HCT116 (cell line): Measurements from ENCODE around the gene GJD3. TPM values are rescaled to one million over a fixed set of nuclear protein-coding genes. Genes with fewer than 3 reads are reported as not detected.
"Not testable (repeated sequence)": the region's sequence is repeated elsewhere in the genome, so short reads cannot be mapped to it uniquely, and the experiment has no call there.

Experiments
- ATAC-seq: fragments of 200-7000 bp; cut with Tn5 transposase; 2 replicates; pipeline ENCODE4 v1.9.1; 2020; ENCODE audit warnings: mild to moderate bottlenecking, moderate library complexity
- BruUV-seq: library from RNA; stranded (reverse); fragments of 400-500 nt; replicated peaks from 2 replicates; lab custom pipeline; 2021; lab: Mats Ljungman, UMichigan
- CTCF ChIA-PET: fragments of 300-600 bp; sonication (Branson Sonifier 250); formaldehyde crosslinking; loops from one replicate; lab custom pipeline; 2021; ENCODE audit warnings: antibody characterized with exemption; lab: Charles Lee
- POLR2A ChIA-PET: fragments of 300-600, 350-600 bp; sonication (Branson Sonifier 250); formaldehyde crosslinking; loops from one replicate; lab custom pipeline; 2021; ENCODE audit warnings: antibody characterized with exemption; lab: Charles Lee
- RAD21 ChIA-PET, 2 experiments: fragments of 300-600 bp; sonication (Branson Sonifier 250); formaldehyde crosslinking; loops; one replicate each; lab custom pipeline; 2023; ENCODE audit warnings: low total read pairs in 2 of 2; ENCODE audit not compliant: uncharacterized antibody in 2 of 2, unreplicated experiment in 2 of 2, low non-redundant PET in 1 of 2; lab: Charles Lee
- DNase-seq: peaks from one replicate; pipeline ENCODE4 v3.0.0-alpha.2; 2010; ENCODE audit warnings: low read depth, low spot score
- H2AFZ ChIP-seq: fragments of 200-600 bp; shearing (Covaris generic), sonication (generic); 2 replicates; pipeline ENCODE4 v1.6.1; 2017; ENCODE audit warnings: low read depth, mixed run types, mixed read lengths, antibody characterized with exemption, low read length; ENCODE audit not compliant: poor library complexity, severe bottlenecking
- H3K27ac ChIP-seq: 2 replicates; pipeline ENCODE4 v1.5.1; 2012; ENCODE audit warnings: low read depth, low read length
- H3K27me3 ChIP-seq: fragments of 200-600 bp; sonication (generic); 2 replicates; pipeline ENCODE4 v1.6.1; 2016; ENCODE audit warnings: mixed run types, low read length, mixed read lengths; ENCODE audit not compliant: insufficient read depth
- H3K36me3 ChIP-seq, 2 experiments: fragments of 200-500 bp in 1 of 2; fragments of 200-600 bp in 1 of 2; sonication (Bioruptor generic) in 1 of 2; sonication (generic) in 1 of 2; 2 replicates each; pipeline versions ENCODE4 v1.5.1 to v1.6.1; 2014 to 2016; ENCODE audit warnings: low read length in 2 of 2, inconsistent platforms in 1 of 2, mixed read lengths in 1 of 2, mixed run types in 1 of 2; ENCODE audit not compliant: insufficient read depth in 2 of 2, control insufficient read depth in 1 of 2
- H3K4me1 ChIP-seq, 2 experiments: fragments of 200-600 bp in 1 of 2; sonication (generic) in 1 of 2; 2 replicates each; pipeline versions ENCODE4 v1.5.1 to v1.6.1; 2012 to 2017; ENCODE audit warnings: low read length in 2 of 2, inconsistent platforms in 1 of 2, mild to moderate bottlenecking in 1 of 2, mixed read lengths in 1 of 2, mixed run types in 1 of 2, moderate library complexity in 1 of 2; ENCODE audit not compliant: insufficient read depth in 2 of 2, control insufficient read depth in 1 of 2
- H3K4me2 ChIP-seq: fragments of 200-600 bp; sonication (generic); 2 replicates; pipeline ENCODE4 v1.6.1; 2017; ENCODE audit warnings: mixed run types, low read length, mixed read lengths
- H3K4me3 ChIP-seq, 2 experiments: fragments of 200-600 bp in 1 of 2; sonication (generic) in 1 of 2; replicated peaks in 1 of 2; 2 replicates each; pipeline ENCODE4 v1.5.1; 2011 to 2016; ENCODE audit warnings: low read length in 2 of 2, control low read depth in 1 of 2, low read depth in 1 of 2, mild to moderate bottlenecking in 1 of 2, mixed read lengths in 1 of 2, mixed run types in 1 of 2
- H3K79me2 ChIP-seq: fragments of 200-600 bp; sonication (generic); 2 replicates; pipeline ENCODE4 v1.6.1; 2017; ENCODE audit warnings: mild to moderate bottlenecking, mixed run types, low read length, moderate library complexity, mixed read lengths; ENCODE audit not compliant: insufficient read depth
- H3K9ac ChIP-seq: fragments of 200-600 bp; sonication (generic); 2 replicates; pipeline ENCODE4 v1.6.1; 2016; ENCODE audit warnings: low read length, mixed read lengths
- H3K9me2 ChIP-seq: fragments of 200-600 bp; sonication (generic), shearing (Covaris generic); 2 replicates; pipeline ENCODE4 v1.6.1; 2017; ENCODE audit warnings: mixed run types, mild to moderate bottlenecking, moderate library complexity; ENCODE audit not compliant: insufficient read depth
- H3K9me3 ChIP-seq, 2 experiments: fragments of 200-500 bp in 1 of 2; fragments of 200-600 bp in 1 of 2; sonication (Bioruptor generic) in 1 of 2; sonication (generic) in 1 of 2; 2 replicates each; pipeline ENCODE4 v1.6.1; 2014 to 2017; ENCODE audit warnings: low read length in 2 of 2, mixed read lengths in 2 of 2, inconsistent platforms in 1 of 2, low read depth in 1 of 2, mild to moderate bottlenecking in 1 of 2, mixed run types in 1 of 2, moderate library complexity in 1 of 2; ENCODE audit not compliant: control insufficient read depth in 1 of 2, insufficient read depth in 1 of 2
- H4K20me1 ChIP-seq: fragments of 200-600 bp; sonication (generic), shearing (Covaris generic); 2 replicates; pipeline ENCODE4 v1.6.1; 2017; ENCODE audit warnings: mixed run types, mild to moderate bottlenecking, moderate library complexity; ENCODE audit not compliant: insufficient read depth
- ATF3 ChIP-seq: IDR thresholded peaks from 2 replicates; pipeline ENCODE4 v1.6.1; 2012
- CBX3 ChIP-seq: IDR thresholded peaks from 2 replicates; pipeline ENCODE4 v1.6.1; 2012; ENCODE audit warnings: low read depth
- CEBPB ChIP-seq: IDR thresholded peaks from 2 replicates; pipeline ENCODE4 v1.6.1; 2012; ENCODE audit warnings: low read depth
- CTCF ChIP-seq, 3 experiments: fragments of 200-600 bp in 1 of 3; sonication (generic) in 1 of 3; IDR thresholded peaks in 2 of 3; conservative IDR thresholded peaks in 1 of 3; 2 replicates each; pipeline ENCODE4 v1.5.1; 2012 to 2017; ENCODE audit warnings: low read depth in 2 of 3, low read length in 2 of 3, antibody characterized with exemption in 1 of 3, borderline replicate concordance in 1 of 3, control low read depth in 1 of 3, mild to moderate bottlenecking in 1 of 3, mixed read lengths in 1 of 3, mixed run types in 1 of 3, moderate library complexity in 1 of 3; ENCODE audit not compliant: insufficient read depth in 1 of 3
- EGR1 ChIP-seq: IDR thresholded peaks from 2 replicates; pipeline ENCODE4 v1.6.1; 2012; ENCODE audit warnings: low read depth
- ELF1 ChIP-seq: IDR thresholded peaks from 2 replicates; pipeline ENCODE4 v1.6.1; 2012; ENCODE audit warnings: low read depth, borderline replicate concordance
- JUND ChIP-seq: IDR thresholded peaks from 2 replicates; pipeline ENCODE4 v1.6.1; 2012
- POLR2AphosphoS5 ChIP-seq: IDR thresholded peaks from 2 replicates; pipeline ENCODE4 v1.6.1; 2011; ENCODE audit warnings: mild to moderate bottlenecking, low read depth, low read length, moderate library complexity
- SIN3A ChIP-seq: IDR thresholded peaks from 2 replicates; pipeline ENCODE4 v1.6.1; 2012; ENCODE audit warnings: low read depth
- SRF ChIP-seq: IDR thresholded peaks from 2 replicates; pipeline ENCODE4 v1.6.1; 2012; ENCODE audit warnings: low read depth
- YY1 ChIP-seq: IDR thresholded peaks from 2 replicates; pipeline ENCODE4 v1.6.1; 2011; ENCODE audit warnings: low read length, low read depth, moderate library complexity, mild to moderate bottlenecking; ENCODE audit not compliant: insufficient replicate concordance; ENCODE audit errors: extremely low read depth
- ZFX ChIP-seq: fragments of 450-650 bp; IDR thresholded peaks from 2 replicates; pipeline ENCODE4 v1.6.1; 2017
- ZNF274 ChIP-seq: fragments of 200-500 bp; sonication (Bioruptor generic); IDR thresholded peaks from 2 replicates; pipeline ENCODE4 v1.6.1; 2014; ENCODE audit warnings: mild to moderate bottlenecking, low read depth, low read length, inconsistent platforms
- intact Hi-C: fragments of 100-400 bp; cut with micrococcal nuclease; formaldehyde crosslinking; loops from 2 replicates; pipeline ENCODE4 v1.10.0; 2022
- total RNA-seq: library from RNA; stranded (reverse); gene quantifications from one replicate; pipeline ENCODE4 v1.2.1, GENCODE V29; 2021; ENCODE audit not compliant: unreplicated experiment
- TF ChIP-seq, protein P1 (sequence below): IDR thresholded peaks from 2 replicates; pipeline ENCODE4 v1.6.1; 2012

The GJD3 gene
- total RNA-seq, 1 experiment from 2014 or later: not detected

- POLR2A ChIA-PET: no interaction called here
- no TSS peak for BruUV-seq
These were observed 8.8 kb upstream of the GJD3 start for GRCh38 chr17:40373324-40373723.

GRCh38 chr17:40372644-40373043, 8.1 kb upstream of the GJD3 start:
- H3K36me3 ChIP-seq, POLR2A ChIA-PET, H3K4me2 ChIP-seq, H3K9me2 ChIP-seq, H3K4me1 ChIP-seq, DNase-seq, BruUV-seq, CTCF ChIA-PET, H3K9ac ChIP-seq, H3K9me3 ChIP-seq, H3K27ac ChIP-seq, H3K79me2 ChIP-seq, H4K20me1 ChIP-seq, intact Hi-C loops, ATAC-seq, H2AFZ ChIP-seq, H3K4me3 ChIP-seq, RAD21 ChIA-PET, H3K27me3 ChIP-seq: not testable (repeated sequence)

More at GRCh38 chr17:40373324-40373723, 8.8 kb upstream of the GJD3 start:
- ChIA-PET CTCF (no interaction called here), RAD21 (no interaction called here)
- Histone ChIP-seq H3K79me2 (no peaks in the 10 kb centered on the region), H3K9me3 (no peaks in the 10 kb centered on the region), H3K9ac (no peak overlapping the region), H2AFZ (no peak overlapping the region), H3K27ac (no peak overlapping the region), H3K4me2 (no peak overlapping the region), H3K27me3 (no peaks in the 10 kb centered on the region), H4K20me1 (no peaks in the 10 kb centered on the region), H3K4me3 (no peak overlapping the region), H3K36me3 (no peaks in the 10 kb centered on the region), H3K9me2 (no peaks in the 10 kb centered on the region), H3K4me1 (no peaks in the 10 kb centered on the region)
- no peak for ATAC-seq
- no peak for DNase-seq
- intact Hi-C loops: no loop called here
- TF ChIP-seq ZFX (no peak), ELF1 (no peak), SRF (no peak), CBX3 (no peak), EGR1 (no peak), JUND (no peak), CTCF (IDR thresholded peaks at IDR 0.05 in 2 of 3, conservative IDR thresholded peaks at IDR 0.05 in 1 of 3; ENCODE audit: borderline replicate concordance in 1 of 3, insufficient read depth in 1 of 3, low read depth in 2 of 3, low read length in 2 of 3) (no peak), CEBPB (no peak), ZNF274 (no peak), ATF3 (no peak), YY1 (no peak), SIN3A (no peak), POLR2AphosphoS5 (no peak)
- TF ChIP-seq, protein P1, sequence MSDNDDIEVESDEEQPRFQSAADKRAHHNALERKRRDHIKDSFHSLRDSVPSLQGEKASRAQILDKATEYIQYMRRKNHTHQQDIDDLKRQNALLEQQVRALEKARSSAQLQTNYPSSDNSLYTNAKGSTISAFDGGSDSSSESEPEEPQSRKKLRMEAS: no peak
